K562 (cell line): ENCODE data around the gene NLRP6. TPM values are rescaled to one million over a fixed set of nuclear protein-coding genes. Genes with fewer than 3 reads are reported as not detected.

Source experiments
- ARID3A ChIP-seq: IDR thresholded peaks from 2 replicates; pipeline ENCODE4 v1.6.1; 2012; ENCODE audit warnings: low read depth, low read length, improper control_type of control experiment, borderline replicate concordance
- BHLHE40 ChIP-seq: IDR thresholded peaks from 2 replicates; pipeline ENCODE4 v1.6.1; 2011; ENCODE audit warnings: low read length, improper control_type of control experiment
- CREB5 ChIP-seq: fragments of 250-450 bp; sonication (Bioruptor Pico); IDR thresholded peaks from 2 replicates; pipeline ENCODE4 v1.5.0; 2020; ENCODE audit warnings: mild to moderate bottlenecking
- DDX20 ChIP-seq: fragments of 450-650 bp; IDR thresholded peaks from 2 replicates; pipeline ENCODE4 v1.6.1; 2016; ENCODE audit warnings: missing genetic modification characterization, low read depth, mild to moderate bottlenecking, missing compliant biosample characterization, moderate library complexity
- FOSL1 ChIP-seq: fragments of 200-800 bp; sonication (Bioruptor generic); conservative IDR thresholded peaks from 2 replicates; pipeline ENCODE4 v1.6.1; 2016; ENCODE audit warnings: missing genetic modification characterization, missing compliant biosample characterization
- MEF2D ChIP-seq: conservative IDR thresholded peaks from 2 replicates; pipeline ENCODE4 v1.6.1; 2016; ENCODE audit warnings: low read depth, missing genetic modification characterization, missing compliant biosample characterization
- MYC ChIP-seq, 2 experiments: fragments of 250-450 bp in 1 of 2; sonication (Bioruptor Pico) in 1 of 2; IDR thresholded peaks; 2 replicates each; pipeline versions ENCODE4 v1.5.1 to v1.6.1; 2012 to 2021; ENCODE audit warnings: low read depth in 2 of 2, borderline replicate concordance in 1 of 2, improper control_type of control experiment in 1 of 2, low read length in 1 of 2, mild to moderate bottlenecking in 1 of 2, moderate library complexity in 1 of 2
- NCOA1 ChIP-seq: fragments of 450-650 bp; IDR thresholded peaks from 2 replicates; pipeline ENCODE4 v1.6.1; 2016; ENCODE audit warnings: low read depth
- POLR2B ChIP-seq: fragments of 450-650 bp; IDR thresholded peaks from 2 replicates; pipeline ENCODE4 v1.6.1; 2018; ENCODE audit warnings: low read depth; ENCODE audit not compliant: partially characterized antibody
- POLR2H ChIP-seq: IDR thresholded peaks from 2 replicates; pipeline ENCODE4 v1.6.1; 2016; ENCODE audit warnings: missing genetic modification characterization, low read depth, mild to moderate bottlenecking, control low read depth, missing compliant biosample characterization, moderate library complexity
- PRDM10 ChIP-seq: fragments of 450-650 bp; IDR thresholded peaks from 2 replicates; pipeline ENCODE4 v1.6.1; 2018; ENCODE audit not compliant: partially characterized antibody
- RAD51 ChIP-seq: fragments of 450-650 bp; IDR thresholded peaks from 2 replicates; pipeline ENCODE4 v1.7.1; 2016; ENCODE audit warnings: low read depth, mild to moderate bottlenecking, borderline replicate concordance
- RFX7 ChIP-seq: fragments of 250-450 bp; sonication (Bioruptor Pico); IDR thresholded peaks from 2 replicates; pipeline ENCODE4 v1.5.1; 2021; ENCODE audit warnings: mild to moderate bottlenecking
- SNRNP70 ChIP-seq: fragments of 200-400 bp; formaldehyde crosslinking; optimal IDR thresholded peaks from 2 replicates; pipeline ENCODE3; 2017; ENCODE audit warnings: low read depth, low read length
- YBX1 ChIP-seq: fragments of 450-650 bp; IDR thresholded peaks from 2 replicates; pipeline ENCODE4 v1.7.1; 2016; ENCODE audit warnings: mild to moderate bottlenecking
- ZBTB2 ChIP-seq: fragments of 450-650 bp; IDR thresholded peaks from 2 replicates; pipeline ENCODE4 v1.6.1; 2016; ENCODE audit warnings: antibody characterized with exemption
- ZNF134 ChIP-seq: fragments of 250-450 bp; sonication (Bioruptor Pico); conservative IDR thresholded peaks from 2 replicates; pipeline ENCODE4 v1.4.0; 2020
- ZNF174 ChIP-seq: fragments of 250-450 bp; sonication (Bioruptor Pico); IDR thresholded peaks from 2 replicates; pipeline ENCODE4 v1.4.0; 2020; ENCODE audit warnings: mild to moderate bottlenecking
- ZNF668 ChIP-seq: fragments of 250-450 bp; sonication (Bioruptor Pico); IDR thresholded peaks from 2 replicates; pipeline ENCODE4 v1.8.0; 2022; ENCODE audit warnings: mild to moderate bottlenecking, inconsistent platforms
- ZNF75A ChIP-seq: fragments of 450-650 bp; formaldehyde crosslinking; IDR thresholded peaks from 2 replicates; pipeline ENCODE4 v1.4.0; 2020; ENCODE audit warnings: mild to moderate bottlenecking
- polyA plus RNA-seq, 8 experiments: library from polyadenylated mRNA; depleted of rRNA in 4 of 8; stranded (reverse) in 5 of 8; unstranded in 3 of 8; fragments of >200 nt; fragmentation: Nextera tagmentation in 2 of 8; fragmentation: Illumina TruSeq in 1 of 8; extraction: Ambion mirVana in 2 of 8; extraction: Trizol in 1 of 8; gene quantifications; 2 replicates each; pipeline versions ENCODE4 v1.2.1 to v1.2.3, GENCODE V29; 2011 to 2014; ENCODE audit warnings: inconsistent platforms in 1 of 8, missing spikeins in 1 of 8
- total RNA-seq, 7 experiments: library from RNA; depleted of rRNA in 6 of 7; stranded (reverse); fragments of >200 nt in 6 of 7; fragmentation: Illumina TruSeq in 2 of 7; extraction: Trizol in 2 of 7; gene quantifications; 2 replicates each; pipeline versions ENCODE4 v1.2.1 to v1.2.3, GENCODE V29; 2011 to 2021; ENCODE audit warnings: low replicate concordance in 1 of 7

NLRP6 gene
- total and polyA plus RNA-seq, 9 of the 15 experiments (the other 6 are each of a cell fraction or from before 2014, with no cell fraction given) = 0.03 to 0.18 (median 0.15) TPM; not detected in 5

GRCh38 chr11:235997-236773 is 42.0 kb upstream of the NLRP6 start, which contains the start of gene SIRT3 (continued):
- TF ChIP-seq CREB5 (CRISPR knock-in tag) (no peak), ZBTB2 (no peak), YBX1 (no peak), POLR2B (no peak), DDX20 (no peak), ARID3A (no peak), ZNF75A (no peak), SNRNP70 (no peak), MEF2D (no peak), POLR2H (peak; percentile 63), ZNF174 (CRISPR knock-in tag) (no peak), NCOA1 (peak; percentile 91; the same call in 1 of the 2 replicates), BHLHE40 (no peak), RFX7 (CRISPR knock-in tag) (no peak), MYC (IDR thresholded peaks at IDR 0.05; ENCODE audit: low read depth, low read length) (no peak; the same call in none of the 2 replicates), MYC (CRISPR knock-in tag; IDR thresholded peaks at IDR 0.05; ENCODE audit: borderline replicate concordance, low read depth) (no peak; the same call in 1 of the 2 replicates), ZNF134 (CRISPR knock-in tag) (no peak), FOSL1 (peak; percentile 37), RAD51 (no peak), PRDM10 (no peak), ZNF668 (CRISPR knock-in tag) (no peak)
